HPDE6-E6E7 (cell line): ENCODE measurements around the gene DNASE1L1.

Source experiments
- DNase-seq: peaks from one replicate; pipeline ENCODE4 v3.0.0; 2011; ENCODE audit warnings: missing footprints; ENCODE audit errors: extremely low spot score

DNASE1L1 gene

DNA sequence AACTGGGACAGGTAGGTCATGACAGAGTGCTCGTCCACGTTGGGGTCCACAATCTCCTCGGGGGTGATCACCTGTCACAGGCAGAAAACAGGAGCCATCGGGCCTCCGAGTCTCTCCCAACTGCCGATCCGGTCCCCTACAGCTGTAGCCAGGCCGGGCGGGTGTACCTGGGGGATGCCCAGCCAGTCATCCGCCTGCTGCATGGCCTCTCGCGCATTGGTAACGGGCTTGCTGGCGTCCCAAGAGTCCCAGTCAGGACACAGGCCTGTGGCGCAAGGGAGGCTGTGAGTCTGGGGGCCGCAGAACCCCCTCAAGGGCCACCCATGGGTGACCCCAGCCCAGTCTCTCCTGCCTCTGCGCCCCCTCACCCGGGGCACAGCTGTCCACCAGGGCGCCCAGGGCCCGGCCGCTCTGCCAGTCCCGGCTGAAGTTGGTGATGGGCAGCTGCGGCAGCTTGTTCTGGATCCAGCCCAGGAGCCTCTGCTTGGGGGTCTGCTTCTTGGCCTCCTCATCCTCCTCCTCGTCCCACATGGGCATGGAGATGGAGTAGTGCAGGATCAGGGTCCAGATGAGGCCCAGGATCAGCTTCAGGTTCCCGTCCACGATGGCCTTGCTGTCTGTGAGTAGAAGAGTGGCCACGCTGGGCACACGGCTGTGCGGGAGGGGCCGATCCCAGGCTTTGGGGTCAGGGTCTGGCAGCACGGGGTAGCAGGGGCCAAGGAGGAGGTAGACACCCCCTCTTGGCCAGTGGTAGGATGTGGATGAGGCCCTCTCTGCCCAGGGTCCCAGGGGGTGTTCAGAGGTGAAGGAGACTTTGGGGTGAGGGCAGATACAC lies 41.4 kb downstream of the DNASE1L1 start:
- DNase-seq, result no peak

DNA sequence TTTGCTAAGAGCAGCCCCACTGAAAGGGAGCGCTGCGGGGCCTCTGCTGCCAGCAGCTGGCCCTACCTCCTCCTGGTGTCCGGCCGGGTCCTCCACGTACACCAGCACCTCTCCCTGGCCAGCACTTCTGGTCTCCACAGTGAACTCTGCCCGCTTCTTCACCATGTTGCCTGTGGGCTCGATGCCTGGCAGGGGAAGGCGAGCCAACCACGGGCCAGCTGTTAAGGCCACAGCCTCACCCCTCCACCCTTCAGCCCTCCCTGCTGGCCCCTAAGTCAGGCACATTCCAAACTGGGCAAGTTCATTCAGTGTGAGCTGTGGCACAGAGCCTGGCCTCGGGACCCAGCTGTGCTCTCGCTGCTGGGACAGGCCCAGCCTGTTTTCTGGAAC lies 42.4 kb downstream of the DNASE1L1 start:
- DNase-seq, result no peak

DNA sequence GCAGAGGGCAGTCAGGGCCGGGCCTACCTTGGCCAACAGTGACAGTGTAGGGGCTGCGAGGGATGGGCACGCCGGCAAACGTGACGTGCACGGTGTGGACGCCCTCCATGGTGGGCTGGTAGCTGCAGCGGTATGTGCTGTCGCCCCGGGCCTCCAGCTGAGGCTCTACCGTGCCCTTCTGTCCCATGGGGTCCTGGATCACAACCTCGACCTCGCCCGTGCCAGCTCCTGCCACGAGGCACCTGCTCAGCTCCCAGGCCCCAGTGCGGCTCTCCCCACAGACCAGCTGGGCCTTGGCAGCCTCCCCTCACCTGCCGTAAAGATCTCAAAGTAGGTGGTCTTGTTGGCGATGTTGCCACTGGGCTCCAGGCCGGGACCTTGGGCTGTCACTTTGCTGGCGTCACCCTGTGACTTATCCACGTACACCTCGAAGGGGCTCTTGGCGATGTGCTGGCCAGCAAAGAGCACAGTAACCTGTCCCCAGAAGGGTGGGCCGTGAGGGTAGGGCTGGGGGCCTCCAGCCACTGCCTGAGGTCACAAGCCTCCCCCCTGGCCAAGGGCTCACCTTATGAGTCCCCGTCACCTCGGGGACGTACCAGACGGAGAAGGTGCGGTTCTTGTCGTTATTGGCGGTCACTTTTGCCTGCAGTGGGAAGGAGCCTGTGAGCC lies 42.9 kb downstream of the DNASE1L1 start:
- DNase-seq, result no peak

DNA sequence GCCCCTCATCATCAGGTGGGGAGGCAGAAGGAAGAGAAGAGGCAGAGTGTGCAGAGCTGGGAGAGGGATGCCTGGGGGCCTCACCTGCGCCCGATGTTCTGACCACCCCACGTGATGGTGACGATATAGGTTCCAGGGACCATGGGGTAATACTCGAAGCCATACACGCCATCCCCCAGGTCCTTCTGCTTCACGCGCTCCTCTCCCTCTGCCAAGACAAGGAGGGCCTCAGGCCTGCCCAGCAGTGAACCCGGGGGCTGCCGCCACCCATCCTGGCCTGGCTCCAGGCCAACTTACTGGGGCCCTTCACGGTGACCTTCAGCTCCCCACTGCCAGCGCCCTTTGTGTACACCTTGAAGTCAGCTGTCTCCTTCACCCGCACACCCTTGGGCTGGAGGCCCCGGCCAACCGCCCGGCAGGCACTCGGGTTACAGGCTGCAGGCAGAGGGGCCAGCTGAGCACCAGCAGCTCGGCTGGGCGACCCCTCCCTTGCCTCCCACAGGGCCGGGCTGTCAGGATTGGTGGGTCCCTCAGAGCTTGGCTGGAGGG lies 43.9 kb downstream of the DNASE1L1 start:
- no peak for DNase-seq

DNA sequence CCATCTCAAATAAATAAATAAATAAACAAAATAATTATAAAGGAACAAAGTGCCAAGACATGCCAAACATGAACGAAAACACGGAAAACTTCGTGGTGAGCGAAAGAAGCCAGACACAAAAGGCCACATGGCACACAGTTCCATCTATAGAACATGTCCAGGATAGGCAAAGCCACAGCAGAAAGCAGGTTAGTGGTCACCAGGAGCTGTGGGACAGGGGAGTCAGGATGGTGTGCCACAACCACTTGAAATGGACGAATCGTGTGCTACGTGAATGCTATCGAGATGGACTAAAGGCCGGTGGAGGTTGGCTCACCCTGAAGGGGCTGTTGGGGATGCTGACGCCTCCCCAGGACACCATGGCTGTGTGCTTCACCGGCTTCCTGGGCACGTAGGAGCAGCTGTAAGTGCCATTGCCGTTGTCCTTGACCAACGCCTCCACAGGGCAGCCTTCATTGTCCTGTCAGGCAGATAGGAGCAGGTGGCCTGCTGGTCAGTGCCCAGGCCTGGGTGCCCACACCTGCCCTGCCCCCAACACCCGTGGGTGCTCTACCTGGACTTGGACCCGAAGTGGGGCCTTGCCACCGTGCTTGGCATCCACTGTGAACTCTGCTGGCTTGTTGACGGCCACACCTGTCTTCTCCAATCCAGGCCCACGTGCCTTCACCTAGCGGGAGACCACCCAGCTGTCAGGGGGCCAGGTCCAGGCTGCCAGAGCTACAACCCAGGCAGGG lies 45.2 kb downstream of the DNASE1L1 start:
- no peak for DNase-seq

DNA sequence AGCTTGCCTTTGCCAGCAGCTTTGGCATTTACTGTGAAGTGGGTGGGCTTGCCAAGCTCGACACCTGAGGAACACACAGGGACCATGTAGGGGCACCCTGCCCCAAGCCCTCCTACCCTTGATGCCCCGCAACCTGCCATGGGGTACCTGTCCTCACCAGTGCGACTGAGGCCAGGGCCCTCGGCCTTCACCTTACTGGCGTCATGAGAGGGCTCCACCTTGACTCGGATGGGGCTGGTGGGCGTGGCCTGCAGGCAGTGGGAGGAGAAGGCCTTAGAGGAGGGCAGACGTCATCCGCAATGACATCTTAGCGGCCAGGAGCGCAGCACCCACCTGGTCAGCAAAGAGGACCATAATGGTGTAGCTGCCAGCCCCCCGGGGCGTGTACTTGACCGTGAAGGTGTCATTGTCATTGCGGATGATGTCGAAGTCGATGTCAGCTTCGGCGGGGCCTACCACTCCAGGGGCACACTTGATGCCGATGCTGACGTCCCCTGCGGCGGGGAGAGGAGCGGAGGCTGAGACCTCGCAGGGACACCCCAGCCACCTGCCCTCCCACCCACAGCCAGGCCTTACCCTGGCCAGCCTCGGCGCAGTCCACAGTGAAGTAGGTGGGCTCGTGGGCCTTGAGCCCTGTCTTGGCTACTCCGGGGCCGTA lies 46.8 kb downstream of the DNASE1L1 start:
- no peak for DNase-seq

DNA sequence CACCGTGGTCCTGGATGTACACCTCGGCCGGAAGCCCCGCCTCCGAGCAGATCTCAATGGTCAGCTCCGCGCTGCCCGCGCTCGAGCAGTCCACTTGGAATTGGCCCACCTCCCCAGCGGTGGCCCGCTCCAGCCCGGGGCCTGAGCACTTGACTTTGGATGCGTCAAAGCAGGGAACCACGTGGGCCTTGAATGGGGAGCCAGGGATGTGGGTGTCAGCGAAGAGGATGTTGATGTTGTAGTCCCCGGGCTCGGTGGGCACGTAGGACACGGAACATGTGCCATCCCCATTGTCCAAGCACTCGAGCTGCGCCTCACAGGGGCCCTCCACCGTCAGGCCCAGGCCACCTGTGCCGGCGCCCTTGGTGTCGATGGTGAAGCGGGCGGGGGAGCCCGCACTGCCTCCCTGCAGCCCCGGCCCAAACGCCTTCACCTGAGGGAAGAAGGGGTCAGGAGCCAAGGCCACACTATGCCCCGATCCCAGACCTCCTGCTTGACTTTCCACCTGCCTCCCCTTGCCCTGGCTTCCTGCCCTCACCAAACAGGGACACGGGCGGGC lies 48.8 kb downstream of the DNASE1L1 start:
- DNase-seq, result no peak

DNA sequence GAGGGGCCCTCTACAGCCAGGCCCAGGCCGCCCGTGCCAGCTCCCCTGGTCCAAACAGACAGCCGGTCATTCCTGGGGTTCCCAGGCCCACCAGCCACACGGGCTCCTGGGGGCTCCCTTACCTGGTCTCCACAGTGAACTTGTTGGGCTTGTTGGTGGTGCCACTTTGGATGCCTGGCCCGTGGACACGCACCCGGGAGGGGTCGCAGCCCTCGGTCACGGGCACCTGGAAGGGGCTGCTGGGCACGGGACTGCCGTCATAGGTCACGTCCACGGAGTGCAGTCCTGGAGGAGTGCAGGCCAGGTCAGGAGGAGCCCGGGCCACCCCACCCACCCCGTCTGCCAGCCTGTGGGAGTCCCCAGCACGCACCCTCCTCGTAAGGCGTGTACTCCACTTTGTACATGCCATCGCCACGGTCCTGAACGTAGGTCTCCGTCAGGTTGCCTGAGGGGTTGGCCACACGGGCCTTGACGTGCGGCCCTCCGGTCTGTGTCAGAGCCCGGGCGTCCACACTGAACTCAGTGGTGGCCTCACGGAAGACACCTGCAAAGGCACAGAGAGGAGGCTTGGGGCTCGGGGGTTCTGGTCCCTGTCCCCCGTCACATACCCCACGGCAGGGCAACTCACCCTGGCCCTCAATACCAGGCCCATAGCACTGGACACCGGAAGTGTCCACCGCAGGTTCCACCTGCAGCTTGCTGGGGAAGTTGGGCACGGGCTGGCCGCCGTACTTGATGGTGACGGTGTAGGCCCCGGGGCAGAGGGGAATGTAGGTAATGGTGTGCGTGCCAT lies 49.5 kb downstream of the DNASE1L1 start:
- DNase-seq, result no peak

DNA sequence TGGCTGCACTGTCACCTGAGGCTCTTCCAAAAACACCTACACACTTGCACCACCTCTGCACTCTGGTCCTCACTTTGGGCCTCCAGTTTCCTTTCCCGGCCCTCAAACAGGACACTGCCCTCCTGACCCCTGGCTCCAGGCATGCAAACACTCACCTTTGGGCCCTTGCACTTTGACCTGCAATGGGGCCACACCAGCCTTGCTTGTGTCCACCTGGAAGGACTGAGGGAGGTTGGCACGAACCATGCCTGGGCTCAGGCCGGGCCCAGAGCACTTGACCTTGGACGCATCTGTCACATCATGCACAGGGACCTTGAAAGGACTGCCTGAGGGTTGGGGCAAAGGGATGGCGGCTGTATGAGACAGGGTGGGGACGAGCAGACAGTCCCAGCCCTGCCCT lies 50.2 kb downstream of the DNASE1L1 start:
- DNase-seq, result no peak

DNA sequence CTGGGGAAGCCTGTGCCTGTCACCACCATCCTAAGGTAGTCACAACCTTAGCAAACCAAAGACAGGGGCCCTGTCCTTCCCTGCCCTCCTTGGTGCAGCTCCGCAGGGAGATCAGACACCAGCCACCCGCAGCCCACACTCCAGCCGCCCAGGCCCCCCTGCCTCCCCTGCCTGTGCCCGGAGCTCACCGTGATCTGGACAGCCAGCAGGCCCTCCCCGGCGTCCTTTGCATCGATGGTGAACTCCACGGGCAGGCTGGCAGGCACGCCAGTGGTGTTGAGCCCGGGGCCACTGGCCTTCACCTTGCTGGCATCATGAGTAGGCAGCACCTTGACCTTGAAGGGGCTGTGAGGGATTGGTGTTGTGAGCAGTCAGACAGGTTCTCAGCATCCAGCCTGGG lies 51.0 kb downstream of the DNASE1L1 start:
- DNase-seq, result no peak

DNA sequence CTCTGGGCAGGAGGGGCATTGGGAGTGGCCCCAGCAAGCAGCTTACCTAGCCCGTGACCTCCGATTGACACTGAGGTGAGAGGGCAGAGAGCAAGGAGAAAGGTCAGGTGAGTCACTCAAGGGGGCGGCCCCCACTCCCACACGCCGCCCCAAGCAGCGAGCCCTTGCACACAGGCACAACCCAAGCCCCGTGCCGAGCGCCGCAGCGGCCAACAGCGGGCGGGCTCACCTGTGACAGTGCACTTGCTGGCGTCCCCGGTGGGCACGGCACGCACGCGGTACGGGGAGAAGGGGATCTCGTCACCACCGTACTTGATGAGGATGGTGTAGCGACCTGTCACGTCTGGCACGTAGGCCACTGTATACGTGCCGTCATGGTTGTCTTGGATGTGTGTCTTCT lies 51.8 kb downstream of the DNASE1L1 start:
- no peak for DNase-seq

DNA sequence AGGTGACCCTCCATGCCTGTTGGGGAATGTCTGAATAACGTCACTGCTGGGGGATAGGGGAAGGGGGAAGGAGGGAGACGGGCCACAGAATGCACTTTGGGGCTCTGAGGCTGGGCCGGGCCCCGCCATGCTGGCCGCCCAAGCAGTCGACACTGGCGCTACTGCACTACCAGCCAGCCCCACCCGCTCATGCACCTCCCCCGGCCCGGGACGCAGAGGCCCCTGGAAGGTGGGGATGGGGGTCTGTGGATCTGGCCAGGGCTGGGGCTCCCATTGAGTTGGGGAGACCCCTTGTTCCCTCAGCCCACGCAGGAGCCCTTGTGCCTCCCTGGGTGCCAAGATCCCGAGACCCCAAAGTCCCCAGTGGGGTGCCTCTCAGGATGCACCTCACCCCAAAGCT lies 52.5 kb downstream of the DNASE1L1 start:
- DNase-seq, result no peak

DNA sequence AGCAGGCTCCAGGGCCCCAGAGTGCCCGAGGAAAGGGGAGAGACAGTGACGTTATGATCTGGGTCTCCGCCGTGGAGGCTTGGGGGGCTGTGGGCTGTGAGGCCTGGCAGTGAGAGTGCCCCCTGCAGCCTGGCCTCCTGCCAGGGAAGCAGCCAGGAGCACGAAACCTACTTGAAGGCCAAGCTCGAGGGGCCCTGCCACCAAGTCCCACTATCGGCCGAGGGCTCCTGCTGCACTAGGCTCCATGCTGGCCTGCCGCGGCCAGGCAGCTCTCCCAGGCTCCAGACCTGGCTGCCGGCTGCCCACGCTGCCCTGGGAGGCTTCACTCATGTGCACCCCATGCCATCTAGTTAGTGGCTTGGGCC lies 53.3 kb downstream of the DNASE1L1 start:
- no peak for DNase-seq

DNA sequence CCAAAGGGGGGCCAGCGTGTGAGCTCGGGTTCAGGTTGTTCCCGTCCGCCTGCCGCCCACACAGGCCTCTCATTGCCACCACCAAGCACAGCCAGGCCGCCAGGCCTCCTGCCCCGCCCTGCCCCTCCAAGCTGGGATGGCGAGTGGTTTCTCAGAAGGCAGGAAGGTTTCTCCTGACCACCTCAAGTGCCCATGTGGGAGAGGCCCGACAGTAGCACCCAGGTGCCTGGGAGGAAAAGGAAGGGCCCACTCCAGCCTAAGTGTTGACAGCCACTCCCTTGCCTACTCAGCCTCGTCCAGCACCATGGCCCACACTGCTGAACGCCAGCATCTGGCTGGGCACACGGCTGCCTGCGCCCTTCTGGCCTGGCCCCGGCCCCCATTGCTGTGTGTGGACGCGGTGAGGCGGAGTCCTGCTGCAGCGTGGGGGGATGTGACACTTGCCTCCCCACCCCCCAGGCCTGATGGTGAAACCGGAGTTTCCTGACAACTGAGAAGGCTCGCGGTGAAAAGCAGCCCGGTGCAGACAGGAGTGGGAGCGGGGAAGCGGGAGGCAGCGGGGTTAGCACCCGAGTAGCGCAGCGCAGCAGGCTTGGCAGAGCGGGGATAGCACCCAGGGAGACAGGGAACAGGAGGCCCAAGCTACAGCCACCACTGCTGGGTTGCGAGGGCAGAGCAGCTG lies 53.8 kb downstream of the DNASE1L1 start:
- DNase-seq, result no peak

DNA sequence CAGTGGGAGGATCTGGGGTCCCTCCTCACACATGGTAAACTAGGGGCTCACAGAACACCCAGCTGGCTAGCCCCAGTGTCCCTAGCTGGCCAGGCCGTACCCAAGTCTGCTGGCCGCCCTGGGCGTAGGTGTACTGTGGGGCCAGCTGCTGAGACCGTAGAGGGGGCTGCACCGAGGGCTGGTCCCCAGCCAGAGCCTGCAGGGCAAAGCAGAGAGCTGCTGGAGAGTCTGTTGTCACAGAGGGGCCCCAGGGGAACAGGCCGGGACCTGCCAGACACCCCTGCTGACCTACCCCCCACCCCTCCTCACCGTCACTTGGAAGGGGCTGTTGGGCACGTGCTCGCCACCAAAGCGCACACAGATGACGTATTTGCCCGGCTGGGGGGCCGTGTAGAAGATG lies 54.5 kb downstream of the DNASE1L1 start:
- DNase-seq, result no peak

DNA sequence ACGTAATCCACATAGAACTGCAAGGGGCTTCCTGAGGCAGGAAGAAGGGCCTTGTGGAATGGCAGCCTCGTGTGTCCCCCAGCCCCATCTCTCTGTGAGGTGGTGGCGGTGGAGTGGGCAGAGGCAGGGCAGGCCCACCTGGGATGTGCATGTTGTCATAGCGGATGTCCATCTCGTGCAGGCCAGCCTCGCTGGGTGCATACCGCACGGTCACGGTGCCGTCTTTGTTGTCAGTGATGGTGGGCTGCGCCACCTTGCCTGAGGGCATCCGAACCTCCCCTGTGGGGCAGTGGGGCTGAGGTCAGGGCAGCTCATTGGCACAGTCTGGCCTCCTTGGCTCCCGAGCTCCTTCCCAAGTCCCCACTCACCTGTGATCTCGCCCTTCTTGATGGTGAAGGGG lies 55.0 kb downstream of the DNASE1L1 start:
- no peak for DNase-seq

DNA sequence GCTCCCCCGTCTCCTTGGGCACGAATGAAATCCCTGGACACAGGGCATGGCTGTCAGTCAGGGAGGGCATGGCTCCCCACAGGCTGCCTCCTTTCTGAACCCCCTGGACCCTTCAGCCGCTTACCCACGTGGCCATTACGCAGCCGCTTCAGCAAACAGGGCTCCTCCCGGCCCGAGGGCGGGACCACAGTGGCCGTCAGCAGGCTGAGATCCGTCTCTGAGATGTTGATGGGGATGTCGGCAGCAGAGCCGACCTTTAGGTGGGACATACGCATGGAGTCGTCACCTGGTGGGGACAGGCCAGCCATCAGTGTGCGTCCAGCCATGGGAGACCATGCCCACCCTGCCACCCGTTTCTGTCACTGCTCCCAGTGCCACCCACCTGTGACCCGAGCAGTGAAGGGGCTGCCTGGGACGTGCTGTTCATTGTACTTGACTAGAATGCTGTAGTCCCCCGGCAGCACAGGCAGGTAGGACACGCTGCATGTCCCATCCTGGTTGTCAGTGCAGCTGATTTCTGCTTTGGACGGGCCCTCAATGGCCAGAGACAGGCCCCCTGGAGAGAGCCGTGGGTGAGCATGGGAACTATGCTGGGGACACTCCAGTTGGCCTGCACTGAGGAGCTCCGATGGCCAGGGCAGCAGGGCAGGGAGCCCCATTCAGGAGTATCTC lies 55.7 kb downstream of the DNASE1L1 start:
- DNase-seq, result no peak

DNA sequence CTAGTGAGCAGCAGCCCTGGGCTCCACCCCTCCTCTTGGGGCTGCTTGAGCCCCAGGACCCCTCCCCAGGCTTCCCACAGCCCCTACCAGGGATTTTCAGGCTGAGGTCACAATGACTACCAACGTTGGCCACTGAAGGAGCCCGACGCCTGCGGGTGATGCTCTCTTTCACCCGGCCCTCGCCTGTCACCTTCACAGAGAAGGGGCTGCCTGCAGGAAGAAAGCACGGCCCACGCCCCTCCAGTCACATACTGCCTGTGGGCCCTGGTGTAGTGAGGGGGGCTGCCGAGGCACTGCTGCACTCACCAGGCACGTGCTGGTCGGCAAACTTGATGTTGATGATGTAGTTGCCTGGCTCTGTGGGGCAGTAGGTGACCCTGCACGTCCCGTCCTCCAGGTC lies 56.6 kb downstream of the DNASE1L1 start:
- DNase-seq, result no peak

DNA sequence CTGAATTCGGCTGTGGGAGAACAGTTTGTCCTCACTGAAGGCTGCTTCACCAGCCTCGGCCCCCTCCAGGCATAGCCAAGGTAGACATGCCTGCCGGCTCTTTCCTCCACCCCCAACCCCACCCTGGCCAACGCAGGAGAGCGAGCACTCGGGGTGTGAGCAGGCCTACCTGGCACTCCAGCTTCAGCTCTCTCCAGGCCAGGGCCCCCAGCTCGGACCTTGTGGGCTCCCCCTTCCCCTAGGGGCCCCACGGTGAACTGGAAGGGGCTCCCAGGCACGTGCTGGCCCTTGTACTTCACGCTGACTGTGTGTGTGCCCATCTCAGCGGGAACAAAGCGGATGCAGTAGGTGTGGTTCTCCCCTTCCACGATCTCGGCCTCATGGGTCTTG lies 57.0 kb downstream of the DNASE1L1 start:
- no peak for DNase-seq
